ENCODE data around the gene GPR22. TPM values are rescaled to one million over a fixed set of nuclear protein-coding genes. Genes with fewer than 3 reads are reported as not detected.

Gene GPR22
- total RNA-seq (2014; rRNA removed; shearing (Covaris generic); ENCODE audit: low replicate concordance) = not detected in 2 replicates

GRCh38 chr7:107469929-107470328 lies at the start of gene GPR22:
TSS of gene GPR22 (plus strand) at chr7:107470057. CDS start at chr7:107474061, 4,004 bp downstream.
- Histone ChIP-seq H3K27ac (ENCODE audit: low read length) (no peak within 1 kb of the TSS; the same call in 1 of the 2 replicates), H3K9me3 (ENCODE audit: low read length) (no peaks in the 10 kb centered on the region), H3K4me1 (ENCODE audit: low read length) (peaks cover 37% of the 10 kb centered on the region), H3K9me2 (replicated peaks; ENCODE audit: insufficient read depth, low read length) (no peaks in the 10 kb centered on the region), H2AFZ (ENCODE audit: low read length) (no peak within 1 kb of the TSS), H3K79me2 (ENCODE audit: low read length) (peaks cover 39% of the 10 kb centered on the region; the same call in 1 of the 2 replicates), H3K36me3 (ENCODE audit: insufficient read depth, low read length) (no peaks in the 10 kb centered on the region), H3K4me3 (ENCODE audit: low read length) (no peak within 1 kb of the TSS), H4K20me1 (ENCODE audit: insufficient read depth, low read depth, low read length) (no peaks in the 10 kb centered on the region), H3K27me3 (ENCODE audit: low read length) (no peaks in the 10 kb centered on the region), H3K9ac (ENCODE audit: low read length) (no peak within 1 kb of the TSS), H3K4me2 (ENCODE audit: low read depth, low read length, poor library complexity, severe bottlenecking) (peak within 1 kb of the TSS; percentile 13)
- no peak for DNase-seq

- no peak for DNase-seq
- Histone ChIP-seq H3K9me3 (ENCODE audit: low read length) (no peaks in the 10 kb centered on the region), H4K20me1 (ENCODE audit: insufficient read depth, low read depth, low read length) (no peaks in the 10 kb centered on the region), H3K4me2 (ENCODE audit: low read depth, low read length, poor library complexity, severe bottlenecking) (no peak overlapping the region), H3K79me2 (ENCODE audit: low read length) (peaks cover 26% of the 10 kb centered on the region; the same call in 1 of the 2 replicates), H3K27ac (ENCODE audit: low read length) (no peak overlapping the region), H2AFZ (ENCODE audit: low read length) (no peak overlapping the region), H3K36me3 (ENCODE audit: insufficient read depth, low read length) (0 out of 2 replicates have a peak, but pooled peaks cover 4% of the 10 kb centered on the region), H3K4me1 (ENCODE audit: low read length) (peaks cover 10% of the 10 kb centered on the region), H3K4me3 (ENCODE audit: low read length) (no peak overlapping the region), H3K9ac (ENCODE audit: low read length) (no peak overlapping the region), H3K9me2 (replicated peaks; ENCODE audit: insufficient read depth, low read length) (no peaks in the 10 kb centered on the region), H3K27me3 (ENCODE audit: low read length) (no peaks in the 10 kb centered on the region)
Measured at GRCh38 chr7:107427462-107427861, 42.4 kb upstream of the GPR22 start.

GRCh38 chr7:107428642-107429041 lies 41.2 kb upstream of the GPR22 start:
- Histone ChIP-seq H3K9me2 (replicated peaks; ENCODE audit: insufficient read depth, low read length) (no peaks in the 10 kb centered on the region), H3K9me3 (ENCODE audit: low read length) (no peaks in the 10 kb centered on the region), H3K27me3 (ENCODE audit: low read length) (no peaks in the 10 kb centered on the region), H3K4me1 (ENCODE audit: low read length) (peaks cover 10% of the 10 kb centered on the region), H3K36me3 (ENCODE audit: insufficient read depth, low read length) (0 out of 2 replicates have a peak, but pooled peaks cover 4% of the 10 kb centered on the region), H3K4me3 (ENCODE audit: low read length) (no peak overlapping the region), H2AFZ (ENCODE audit: low read length) (no peak overlapping the region), H3K79me2 (ENCODE audit: low read length) (peaks cover 33% of the 10 kb centered on the region; the same call in 1 of the 2 replicates), H3K9ac (ENCODE audit: low read length) (no peak overlapping the region), H3K4me2 (ENCODE audit: low read depth, low read length, poor library complexity, severe bottlenecking) (no peak overlapping the region), H3K27ac (ENCODE audit: low read length) (no peak overlapping the region), H4K20me1 (ENCODE audit: insufficient read depth, low read depth, low read length) (no peaks in the 10 kb centered on the region)
- DNase-seq = no peak

GRCh38 chr7:107430057-107430456 lies 39.8 kb upstream of the GPR22 start:
- Histone ChIP-seq H3K4me2 (ENCODE audit: low read depth, low read length, poor library complexity, severe bottlenecking) (no peak overlapping the region), H3K9me2 (replicated peaks; ENCODE audit: insufficient read depth, low read length) (no peaks in the 10 kb centered on the region), H3K4me1 (ENCODE audit: low read length) (peaks cover 10% of the 10 kb centered on the region), H4K20me1 (ENCODE audit: insufficient read depth, low read depth, low read length) (no peaks in the 10 kb centered on the region), H3K4me3 (ENCODE audit: low read length) (no peak overlapping the region), H3K79me2 (ENCODE audit: low read length) (peaks cover 31% of the 10 kb centered on the region; the same call in 1 of the 2 replicates), H3K27ac (ENCODE audit: low read length) (no peak overlapping the region), H3K27me3 (ENCODE audit: low read length) (no peaks in the 10 kb centered on the region), H2AFZ (ENCODE audit: low read length) (no peak overlapping the region), H3K9ac (ENCODE audit: low read length) (no peak overlapping the region), H3K9me3 (ENCODE audit: low read length) (no peaks in the 10 kb centered on the region), H3K36me3 (ENCODE audit: insufficient read depth, low read length) (0 out of 2 replicates have a peak, but pooled peaks cover 4% of the 10 kb centered on the region)
- DNase-seq = no peak

- Histone ChIP-seq H4K20me1 (ENCODE audit: insufficient read depth, low read depth, low read length) (no peaks in the 10 kb centered on the region), H3K9me2 (replicated peaks; ENCODE audit: insufficient read depth, low read length) (no peaks in the 10 kb centered on the region), H3K9me3 (ENCODE audit: low read length) (no peaks in the 10 kb centered on the region), H3K27me3 (ENCODE audit: low read length) (no peaks in the 10 kb centered on the region), H3K4me3 (ENCODE audit: low read length) (no peak overlapping the region), H2AFZ (ENCODE audit: low read length) (no peak overlapping the region), H3K27ac (ENCODE audit: low read length) (no peak overlapping the region), H3K9ac (ENCODE audit: low read length) (no peak overlapping the region), H3K4me1 (ENCODE audit: low read length) (peaks cover 10% of the 10 kb centered on the region), H3K4me2 (ENCODE audit: low read depth, low read length, poor library complexity, severe bottlenecking) (no peak overlapping the region), H3K79me2 (ENCODE audit: low read length) (peaks cover 21% of the 10 kb centered on the region; the same call in 1 of the 2 replicates), H3K36me3 (ENCODE audit: insufficient read depth, low read length) (0 out of 2 replicates have a peak, but pooled peaks cover 4% of the 10 kb centered on the region)
- no peak for DNase-seq
Measured at GRCh38 chr7:107432261-107432660, 37.6 kb upstream of the GPR22 start.

- Histone ChIP-seq H3K79me2 (ENCODE audit: low read length) (peaks cover 18% of the 10 kb centered on the region; the same call in 1 of the 2 replicates), H3K36me3 (ENCODE audit: insufficient read depth, low read length) (no peaks in the 10 kb centered on the region), H3K4me3 (ENCODE audit: low read length) (no peak overlapping the region), H3K27me3 (ENCODE audit: low read length) (no peaks in the 10 kb centered on the region), H4K20me1 (ENCODE audit: insufficient read depth, low read depth, low read length) (no peaks in the 10 kb centered on the region), H3K27ac (ENCODE audit: low read length) (no peak overlapping the region), H3K9ac (ENCODE audit: low read length) (no peak overlapping the region), H3K4me2 (ENCODE audit: low read depth, low read length, poor library complexity, severe bottlenecking) (no peak overlapping the region), H3K9me2 (replicated peaks; ENCODE audit: insufficient read depth, low read length) (no peaks in the 10 kb centered on the region), H2AFZ (ENCODE audit: low read length) (no peak overlapping the region), H3K4me1 (ENCODE audit: low read length) (peaks cover 6% of the 10 kb centered on the region), H3K9me3 (ENCODE audit: low read length) (no peaks in the 10 kb centered on the region)
- no peak for DNase-seq
Measured at GRCh38 chr7:107435749-107436148, 34.1 kb upstream of the GPR22 start.

- Histone ChIP-seq H3K4me2 (ENCODE audit: low read depth, low read length, poor library complexity, severe bottlenecking) (no peak overlapping the region), H3K4me1 (ENCODE audit: low read length) (peaks cover 5% of the 10 kb centered on the region), H3K9me2 (replicated peaks; ENCODE audit: insufficient read depth, low read length) (no peaks in the 10 kb centered on the region), H2AFZ (ENCODE audit: low read length) (no peak overlapping the region), H3K79me2 (ENCODE audit: low read length) (peaks cover 15% of the 10 kb centered on the region; the same call in 1 of the 2 replicates), H3K36me3 (ENCODE audit: insufficient read depth, low read length) (no peaks in the 10 kb centered on the region), H3K9me3 (ENCODE audit: low read length) (no peaks in the 10 kb centered on the region), H4K20me1 (ENCODE audit: insufficient read depth, low read depth, low read length) (no peaks in the 10 kb centered on the region), H3K4me3 (ENCODE audit: low read length) (no peak overlapping the region), H3K27me3 (ENCODE audit: low read length) (no peaks in the 10 kb centered on the region), H3K27ac (ENCODE audit: low read length) (no peak overlapping the region), H3K9ac (ENCODE audit: low read length) (no peak overlapping the region)
- DNase-seq = no peak
Measured at GRCh38 chr7:107439025-107439424, 30.8 kb upstream of the GPR22 start.

GRCh38 chr7:107441581-107442422 lies 28.1 kb upstream of the GPR22 start:
- no peak overlapping the region for H2AFZ ChIP-seq (ENCODE audit: low read length)
- H3K9ac ChIP-seq (ENCODE audit: low read length) = no peak overlapping the region
- H3K36me3 ChIP-seq (ENCODE audit: insufficient read depth, low read length) = no peaks in the 10 kb centered on the region
- H3K27ac ChIP-seq (ENCODE audit: low read length) = no peak overlapping the region
- H3K27me3 ChIP-seq (ENCODE audit: low read length) = no peaks in the 10 kb centered on the region
- H3K4me3 ChIP-seq (ENCODE audit: low read length) = no peak overlapping the region
- peaks cover 5% of the 10 kb centered on the region for H3K4me1 ChIP-seq (ENCODE audit: low read length)
- H4K20me1 ChIP-seq (ENCODE audit: insufficient read depth, low read depth, low read length) = no peaks in the 10 kb centered on the region
- H3K4me2 ChIP-seq (ENCODE audit: low read depth, low read length, poor library complexity, severe bottlenecking) = no peak overlapping the region
- no peaks in the 10 kb centered on the region for H3K9me3 ChIP-seq (ENCODE audit: low read length)
- peaks cover 17% of the 10 kb centered on the region; the same call in 1 of the 2 replicates for H3K79me2 ChIP-seq (ENCODE audit: low read length)
- no peak for DNase-seq
- no peaks in the 10 kb centered on the region for H3K9me2 ChIP-seq (replicated peaks; ENCODE audit: insufficient read depth, low read length)

Measured in Karpas-422 (cell line).